SK-N-SH (cell line): ENCODE results near the gene TBC1D21. TPM values are rescaled to one million over a fixed set of nuclear protein-coding genes. Genes with fewer than 3 reads are reported as not detected.

ENCODE experiments used
- CTCF ChIA-PET: fragments of 300-600, 350-600 bp; formaldehyde crosslinking; extraction: SDS; loops from one replicate; lab custom pipeline; 2021; lab: Yijun Ruan, JAX
- POLR2A ChIA-PET: fragments of 350-600 bp; sonication (Branson Sonifier 250); formaldehyde crosslinking; extraction: SDS; loops from one replicate; lab custom pipeline; 2020; ENCODE audit warnings: antibody characterized with exemption, inconsistent platforms; lab: Yijun Ruan, JAX
- DNase-seq: peaks from one replicate; pipeline ENCODE4 v3.0.0; 2012
- H2AFZ ChIP-seq: fragments of 200-600 bp; sonication (generic); 2 replicates; pipeline ENCODE4 v1.8.1; 2016; ENCODE audit warnings: antibody characterized with exemption, mild to moderate bottlenecking, low read depth
- H3F3A ChIP-seq: fragments of 200-600 bp; sonication (generic); replicated peaks from 2 replicates; pipeline ENCODE3; 2016; ENCODE audit warnings: antibody characterized with exemption, mild to moderate bottlenecking; ENCODE audit not compliant: insufficient read depth
- H3K27ac ChIP-seq, 2 experiments: fragments of 200-500 bp in 1 of 2; fragments of 200-600 bp in 1 of 2; sonication (Bioruptor generic) in 1 of 2; sonication (generic), shearing (Covaris generic) in 1 of 2; 2 replicates each; pipeline versions ENCODE4 v1.5.1 to v1.6.1; 2014 to 2016; ENCODE audit warnings: low read depth in 2 of 2, inconsistent platforms in 1 of 2, low read length in 1 of 2, mild to moderate bottlenecking in 1 of 2, mixed read lengths in 1 of 2
- H3K27me3 ChIP-seq: fragments of 200-600 bp; sonication (generic), shearing (Covaris generic); 2 replicates; pipeline ENCODE4 v1.6.1; 2016; ENCODE audit warnings: mixed run types; ENCODE audit not compliant: insufficient read depth
- H3K36me3 ChIP-seq, 2 experiments: fragments of 200-500 bp in 1 of 2; fragments of 200-600 bp in 1 of 2; sonication (Bioruptor generic) in 1 of 2; sonication (generic) in 1 of 2; replicated peaks in 1 of 2; 2 replicates each; pipeline versions ENCODE3 to v1.5.1; 2014 to 2016; ENCODE audit warnings: low read length in 1 of 2, mild to moderate bottlenecking in 1 of 2; ENCODE audit not compliant: insufficient read depth in 2 of 2, control insufficient read depth in 1 of 2
- H3K4me1 ChIP-seq, 2 experiments: fragments of 200-500 bp in 1 of 2; fragments of 200-600 bp in 1 of 2; sonication (Bioruptor generic) in 1 of 2; sonication (generic), shearing (Covaris generic) in 1 of 2; 2 replicates each; pipeline versions ENCODE4 v1.5.1 to v1.6.1; 2014 to 2016; ENCODE audit warnings: low read depth in 1 of 2, low read length in 1 of 2, mixed run types in 1 of 2; ENCODE audit not compliant: insufficient read depth in 2 of 2, control insufficient read depth in 1 of 2
- H3K4me2 ChIP-seq: fragments of 200-600 bp; sonication (generic), shearing (Covaris generic); 2 replicates; pipeline ENCODE4 v1.6.1; 2017; ENCODE audit warnings: mixed run types
- H3K4me3 ChIP-seq, 2 experiments: fragments of 200-500 bp in 1 of 2; fragments of 200-600 bp in 1 of 2; sonication (Bioruptor generic) in 1 of 2; sonication (generic), shearing (Covaris generic) in 1 of 2; 2 replicates each; pipeline versions ENCODE4 v1.5.1 to v1.8.1; 2014 to 2016; ENCODE audit warnings: low read depth in 2 of 2, inconsistent platforms in 1 of 2, low read length in 1 of 2, mild to moderate bottlenecking in 1 of 2, mixed read lengths in 1 of 2, moderate library complexity in 1 of 2
- H3K79me2 ChIP-seq: fragments of 200-600 bp; sonication (generic); 2 replicates; pipeline ENCODE4 v1.8.1; 2017; ENCODE audit warnings: mild to moderate bottlenecking; ENCODE audit not compliant: insufficient read depth
- H3K9ac ChIP-seq: fragments of 200-600 bp; sonication (generic); 2 replicates; pipeline ENCODE4 v1.6.1; 2017; ENCODE audit warnings: mixed run types
- H3K9me2 ChIP-seq: fragments of 200-600 bp; sonication (generic); 2 replicates; pipeline ENCODE4 v1.6.1; 2017; ENCODE audit warnings: mixed run types
- H3K9me3 ChIP-seq: fragments of 200-600 bp; sonication (generic); 2 replicates; pipeline ENCODE4 v1.6.1; 2017; ENCODE audit warnings: mixed run types, mild to moderate bottlenecking, moderate library complexity
- H4K20me1 ChIP-seq: fragments of 200-600 bp; sonication (generic); 2 replicates; pipeline ENCODE4 v1.6.1; 2017; ENCODE audit warnings: mild to moderate bottlenecking, mixed run types; ENCODE audit not compliant: insufficient read depth
- CHD2 ChIP-seq: fragments of 150-350 bp; IDR thresholded peaks from 2 replicates; pipeline ENCODE4 v1.6.1; 2018; ENCODE audit warnings: low read length; ENCODE audit not compliant: partially characterized antibody
- ELF1 ChIP-seq: IDR thresholded peaks from 2 replicates; pipeline ENCODE4 v1.4.0; 2012
- EZH2phosphoT487 ChIP-seq: fragments of 200-600 bp; sonication (generic); IDR thresholded peaks from 2 replicates; pipeline ENCODE4 v1.6.1; 2017; ENCODE audit warnings: low read depth, mixed run types, mild to moderate bottlenecking, antibody characterized with exemption, moderate library complexity, borderline replicate concordance
- FOSL2 ChIP-seq: IDR thresholded peaks from 2 replicates; pipeline ENCODE4 v1.4.0; 2012; ENCODE audit warnings: low read depth, mild to moderate bottlenecking, moderate library complexity, borderline replicate concordance
- FOXJ3 ChIP-seq: sonication (generic); formaldehyde crosslinking; IDR thresholded peaks from 2 replicates; pipeline ENCODE4 v1.5.1; 2020; ENCODE audit warnings: mild to moderate bottlenecking, missing genetic modification reagents
- FOXM1 ChIP-seq: IDR thresholded peaks from 2 replicates; pipeline ENCODE4 v1.4.0; 2012; ENCODE audit warnings: low read depth, mild to moderate bottlenecking
- GABPA ChIP-seq: IDR thresholded peaks from 2 replicates; pipeline ENCODE4 v1.4.0; 2012; ENCODE audit warnings: low read depth, mild to moderate bottlenecking
- GATA2 ChIP-seq: sonication (generic); formaldehyde crosslinking; IDR thresholded peaks from 2 replicates; pipeline ENCODE4 v1.5.0; 2020; ENCODE audit warnings: mild to moderate bottlenecking, missing genetic modification reagents
- JUND ChIP-seq: IDR thresholded peaks from 2 replicates; pipeline ENCODE4 v1.4.0; 2012
- MEF2A ChIP-seq: IDR thresholded peaks from 2 replicates; pipeline ENCODE4 v1.4.0; 2012; ENCODE audit warnings: low read depth, borderline replicate concordance
- PBX3 ChIP-seq: IDR thresholded peaks from 2 replicates; pipeline ENCODE4; 2012
- POLR2AphosphoS5 ChIP-seq: IDR thresholded peaks from 2 replicates; pipeline ENCODE4 v1.6.1; 2012; ENCODE audit warnings: low read depth, low read length
- RAD21 ChIP-seq: IDR thresholded peaks from 2 replicates; pipeline ENCODE4 v1.6.1; 2012; ENCODE audit warnings: mild to moderate bottlenecking, low read length
- RCOR1 ChIP-seq: fragments of 150-350 bp; IDR thresholded peaks from 2 replicates; pipeline ENCODE4 v1.6.1; 2017; ENCODE audit warnings: antibody characterized with exemption, low read length
- RFX5 ChIP-seq: IDR thresholded peaks from 2 replicates; pipeline ENCODE4 v1.6.1; 2012; ENCODE audit warnings: mild to moderate bottlenecking, improper control_type of control experiment, low read length
- RXRA ChIP-seq: IDR thresholded peaks from 2 replicates; pipeline ENCODE4 v1.4.0; 2012; ENCODE audit warnings: low read depth, mild to moderate bottlenecking, borderline replicate concordance
- TAF1 ChIP-seq: IDR thresholded peaks from 2 replicates; pipeline ENCODE4 v1.6.1; 2012; ENCODE audit warnings: low read depth, mild to moderate bottlenecking, low read length, moderate library complexity, borderline replicate concordance
- TEAD4 ChIP-seq: IDR thresholded peaks from 2 replicates; pipeline ENCODE4 v1.4.0; 2012; ENCODE audit warnings: mild to moderate bottlenecking, borderline replicate concordance; ENCODE audit not compliant: insufficient read depth
- USF1 ChIP-seq: IDR thresholded peaks from 2 replicates; pipeline ENCODE4 v1.4.0; 2012; ENCODE audit warnings: low read depth, borderline replicate concordance
- USF2 ChIP-seq: fragments of 150-350 bp; IDR thresholded peaks from 2 replicates; pipeline ENCODE4 v1.6.1; 2017; ENCODE audit warnings: antibody characterized with exemption, low read length, low read depth, borderline replicate concordance
- YY1 ChIP-seq: IDR thresholded peaks from 2 replicates; pipeline ENCODE4 v1.4.0; 2012; ENCODE audit warnings: low read depth, mild to moderate bottlenecking
- WGBS: methylation state at CpG from one replicate; pipeline ENCODE4 v1.1.6; 2017; ENCODE audit warnings: low lambda C conversion rate; 5-methylcytosine and 5-hydroxymethylcytosine counted together
- polyA plus RNA-seq, 3 experiments: library from polyadenylated mRNA; depleted of rRNA; stranded (reverse); fragments of >200 nt; gene quantifications; 2 replicates each; pipeline ENCODE4 v1.2.3, GENCODE V29; 2012
- TF ChIP-seq, protein P1 (sequence below): IDR thresholded peaks from 2 replicates; pipeline ENCODE4 v1.4.0; 2012; ENCODE audit warnings: low read depth
- TF ChIP-seq, protein P2 (sequence below): fragments of 150-350 bp; IDR thresholded peaks from 2 replicates; pipeline ENCODE4 v1.6.1; 2016; ENCODE audit warnings: mild to moderate bottlenecking, low read depth, low read length
- TF ChIP-seq, protein P3 (sequence below): IDR thresholded peaks from 2 replicates; pipeline ENCODE4 v1.4.0; 2012; ENCODE audit warnings: low read depth, borderline replicate concordance

The TBC1D21 gene
- polyA plus RNA-seq, 1 of the 3 experiments (the other 2 are of a cell fraction): not detected

GRCh38 chr15:73865379-73865778 is 8.0 kb upstream of the TBC1D21 start:
- H3K9ac ChIP-seq: no peak overlapping the region
- no peaks in the 10 kb centered on the region for H3F3A ChIP-seq
- no peaks in the 10 kb centered on the region for H3K79me2 ChIP-seq
- peaks cover 0 to 7% of the 10 kb centered on the region in 2 experiments for H3K36me3 ChIP-seq
- TF ChIP-seq RFX5 (no peak), RCOR1 (no peak), EZH2phosphoT487 (no peak), CHD2 (no peak), GATA2 (CRISPR knock-in tag) (no peak), RAD21 (no peak), FOXJ3 (no peak), GABPA (no peak), TAF1 (no peak)
- TF ChIP-seq, protein P1, sequence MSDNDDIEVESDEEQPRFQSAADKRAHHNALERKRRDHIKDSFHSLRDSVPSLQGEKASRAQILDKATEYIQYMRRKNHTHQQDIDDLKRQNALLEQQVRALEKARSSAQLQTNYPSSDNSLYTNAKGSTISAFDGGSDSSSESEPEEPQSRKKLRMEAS: no peak
- TF ChIP-seq, protein P2, sequence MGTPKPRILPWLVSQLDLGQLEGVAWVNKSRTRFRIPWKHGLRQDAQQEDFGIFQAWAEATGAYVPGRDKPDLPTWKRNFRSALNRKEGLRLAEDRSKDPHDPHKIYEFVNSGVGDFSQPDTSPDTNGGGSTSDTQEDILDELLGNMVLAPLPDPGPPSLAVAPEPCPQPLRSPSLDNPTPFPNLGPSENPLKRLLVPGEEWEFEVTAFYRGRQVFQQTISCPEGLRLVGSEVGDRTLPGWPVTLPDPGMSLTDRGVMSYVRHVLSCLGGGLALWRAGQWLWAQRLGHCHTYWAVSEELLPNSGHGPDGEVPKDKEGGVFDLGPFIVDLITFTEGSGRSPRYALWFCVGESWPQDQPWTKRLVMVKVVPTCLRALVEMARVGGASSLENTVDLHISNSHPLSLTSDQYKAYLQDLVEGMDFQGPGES: no peak
- no peak overlapping the region for H3K4me2 ChIP-seq
- H3K9me2 ChIP-seq: no peaks in the 10 kb centered on the region
- ChIA-PET CTCF (interaction anchor here (1.1 to 3.8 kb wide), 5 partner anchors 9 to 160 kb away, joined by 3 to 15 read pairs (median 6); partner anchors contain the start of gene TBC1D21), POLR2A (no interaction called here)
- no peak overlapping the region for H3K27ac ChIP-seq
- peaks cover 22% of the 10 kb centered on the region; the same call in 1 of the 2 replicates for H3K27me3 ChIP-seq
- H3K4me1 ChIP-seq: no peaks in the 10 kb centered on the region; a peak in 1 of 4 replicates
- no peaks in the 10 kb centered on the region for H4K20me1 ChIP-seq
- no peak overlapping the region for H2AFZ ChIP-seq
- DNase-seq: no peak
- H3K9me3 ChIP-seq: no peaks in the 10 kb centered on the region; the same call in 1 of the 2 replicates
- H3K4me3 ChIP-seq: no peak overlapping the region

GRCh38 chr15:73865904-73866303 is 7.5 kb upstream of the TBC1D21 start:
- Histone ChIP-seq H3K36me3 (peaks cover 0 to 7% of the 10 kb centered on the region in 2 experiments), H4K20me1 (no peaks in the 10 kb centered on the region), H3K4me3 (no peak overlapping the region), H3K9me2 (no peaks in the 10 kb centered on the region), H2AFZ (no peak overlapping the region), H3K27ac (no peak overlapping the region), H3K9me3 (no peaks in the 10 kb centered on the region; the same call in 1 of the 2 replicates), H3K27me3 (peaks cover 22% of the 10 kb centered on the region; the same call in 1 of the 2 replicates), H3K79me2 (no peaks in the 10 kb centered on the region), H3K9ac (no peak overlapping the region), H3K4me1 (no peaks in the 10 kb centered on the region; a peak in 1 of 4 replicates), H3K4me2 (no peak overlapping the region), H3F3A (no peaks in the 10 kb centered on the region)
- ChIA-PET POLR2A (no interaction called here), CTCF (interaction anchor here (0.8 to 3.8 kb wide), 9 partner anchors 8 to 161 kb away, joined by 3 to 15 read pairs (median 6); partner anchors contain the start of gene TBC1D21)
- WGBS: 23% methylated on average over 4 of the region's 6 CpGs
- no peak for DNase-seq
- TF ChIP-seq ELF1 (no peak), GABPA (no peak), MEF2A (no peak), JUND (no peak), YY1 (no peak), GATA2 (CRISPR knock-in tag) (no peak), PBX3 (no peak), RCOR1 (no peak), FOXM1 (no peak), POLR2AphosphoS5 (no peak), USF2 (no peak), USF1 (no peak), TEAD4 (no peak), RXRA (no peak), FOSL2 (no peak), TAF1 (no peak)
- TF ChIP-seq, protein P3, sequence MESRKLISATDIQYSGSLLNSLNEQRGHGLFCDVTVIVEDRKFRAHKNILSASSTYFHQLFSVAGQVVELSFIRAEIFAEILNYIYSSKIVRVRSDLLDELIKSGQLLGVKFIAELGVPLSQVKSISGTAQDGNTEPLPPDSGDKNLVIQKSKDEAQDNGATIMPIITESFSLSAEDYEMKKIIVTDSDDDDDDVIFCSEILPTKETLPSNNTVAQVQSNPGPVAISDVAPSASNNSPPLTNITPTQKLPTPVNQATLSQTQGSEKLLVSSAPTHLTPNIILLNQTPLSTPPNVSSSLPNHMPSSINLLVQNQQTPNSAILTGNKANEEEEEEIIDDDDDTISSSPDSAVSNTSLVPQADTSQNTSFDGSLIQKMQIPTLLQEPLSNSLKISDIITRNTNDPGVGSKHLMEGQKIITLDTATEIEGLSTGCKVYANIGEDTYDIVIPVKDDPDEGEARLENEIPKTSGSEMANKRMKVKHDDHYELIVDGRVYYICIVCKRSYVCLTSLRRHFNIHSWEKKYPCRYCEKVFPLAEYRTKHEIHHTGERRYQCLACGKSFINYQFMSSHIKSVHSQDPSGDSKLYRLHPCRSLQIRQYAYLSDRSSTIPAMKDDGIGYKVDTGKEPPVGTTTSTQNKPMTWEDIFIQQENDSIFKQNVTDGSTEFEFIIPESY: no peak
